ACC112 (cell line): Measurements from ENCODE around the gene MAN2A2.

ENCODE experiments used
- H2AFZ ChIP-seq: fragments of 200-600 bp; sonication (generic); one replicate; pipeline ENCODE4 v1.6.0; 2017; ENCODE audit warnings: antibody characterized with exemption, low read length; ENCODE audit not compliant: unreplicated experiment
- H3K27ac ChIP-seq: fragments of 200-600 bp; sonication (generic); 2 replicates; pipeline ENCODE4 v1.5.1; 2014; ENCODE audit warnings: low read depth, mild to moderate bottlenecking, antibody characterized with exemption, low read length, moderate library complexity
- H3K27me3 ChIP-seq: fragments of 200-600 bp; sonication (generic); 2 replicates; pipeline ENCODE4 v1.6.1; 2014; ENCODE audit warnings: mild to moderate bottlenecking, antibody characterized with exemption, low read length, moderate library complexity, mixed read lengths; ENCODE audit not compliant: insufficient read depth
- H3K36me3 ChIP-seq: fragments of 200-600 bp; sonication (generic); 2 replicates; pipeline ENCODE4 v1.6.1; 2016; ENCODE audit warnings: mild to moderate bottlenecking, antibody characterized with exemption, low read length, moderate library complexity, mixed read lengths; ENCODE audit not compliant: insufficient read depth
- H3K4me1 ChIP-seq: fragments of 200-600 bp; sonication (generic); one replicate; pipeline ENCODE4 v1.6.1; 2016; ENCODE audit warnings: low read length, mixed read lengths; ENCODE audit not compliant: insufficient read depth, unreplicated experiment, control insufficient read depth
- H3K4me3 ChIP-seq: fragments of 200-600 bp; sonication (generic); 2 replicates; pipeline ENCODE4 v1.5.1; 2014; ENCODE audit warnings: mild to moderate bottlenecking, low read depth, low read length
- H3K79me2 ChIP-seq: fragments of 200-600 bp; sonication (generic); one replicate; pipeline ENCODE4 v1.6.0; 2016; ENCODE audit warnings: low read length; ENCODE audit not compliant: control insufficient read depth, unreplicated experiment, insufficient read depth

Gene MAN2A2

DNA sequence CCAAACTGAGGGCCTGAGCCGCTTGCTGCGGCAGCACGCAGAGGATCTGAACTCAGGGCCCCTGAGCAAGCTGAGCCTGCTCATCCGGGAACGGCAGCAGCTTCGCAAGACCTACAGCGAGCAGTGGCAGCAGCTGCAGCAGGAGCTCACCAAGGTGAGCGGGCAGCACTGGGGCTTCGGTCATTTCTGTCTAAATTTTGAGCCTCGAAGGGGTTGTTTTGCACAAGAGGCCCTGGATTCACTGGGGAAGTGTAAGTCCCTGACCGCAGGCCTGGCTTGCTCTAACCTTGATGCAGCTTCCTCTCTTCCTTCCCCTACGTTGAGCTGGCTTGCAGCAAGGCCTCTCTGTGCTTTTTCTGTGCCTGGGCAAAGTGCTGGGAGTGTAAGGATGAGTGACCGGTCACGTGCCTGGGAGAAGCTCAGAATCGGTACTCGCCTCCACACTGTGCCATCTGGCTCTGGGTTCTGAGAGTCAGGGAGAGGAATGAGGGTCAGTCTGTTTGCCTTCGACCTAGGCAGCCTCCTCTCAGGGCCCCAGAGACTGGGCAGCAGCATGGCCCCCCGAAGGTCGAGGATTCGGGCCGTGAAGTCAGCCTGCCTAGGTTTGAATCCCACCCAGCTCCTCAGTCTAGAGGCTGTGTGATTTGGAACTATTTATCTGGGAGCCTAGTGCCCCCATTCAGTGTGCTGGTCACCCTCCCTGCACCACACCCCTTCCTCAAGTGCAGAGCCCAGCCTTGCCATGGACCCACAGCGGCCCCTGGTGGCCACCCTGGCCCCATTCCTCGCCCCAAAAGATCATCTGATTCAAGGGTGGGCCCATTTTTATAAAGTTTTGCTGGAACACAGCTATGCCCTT lies 17.4 kb upstream of the MAN2A2 start:
- Histone ChIP-seq H3K4me3 (peak overlapping the region; percentile 76), H3K27ac (no peak overlapping the region), H2AFZ (no peak overlapping the region), H3K36me3 (no peaks in the 10 kb centered on the region), H3K4me1 (peaks cover 22% of the 10 kb centered on the region), H3K79me2 (no peaks in the 10 kb centered on the region), H3K27me3 (no peaks in the 10 kb centered on the region)

DNA sequence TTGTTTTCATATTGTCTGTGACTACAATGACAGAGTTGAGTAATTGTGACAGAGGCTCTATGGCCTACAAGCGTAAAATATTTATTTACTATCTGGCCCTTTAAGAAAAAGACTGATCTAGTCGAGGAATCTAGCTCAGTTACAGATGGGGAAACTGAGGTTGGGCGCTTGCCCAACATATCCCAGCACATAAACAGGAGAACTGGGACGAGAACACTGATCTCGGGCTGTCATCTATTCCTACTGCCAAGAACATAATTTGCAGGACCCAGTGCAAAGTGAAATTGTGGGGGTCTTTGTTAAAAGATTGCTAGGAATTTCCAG lies 16.8 kb upstream of the MAN2A2 start:
- Histone ChIP-seq H3K4me1 (peaks cover 22% of the 10 kb centered on the region), H2AFZ (no peak overlapping the region)

DNA sequence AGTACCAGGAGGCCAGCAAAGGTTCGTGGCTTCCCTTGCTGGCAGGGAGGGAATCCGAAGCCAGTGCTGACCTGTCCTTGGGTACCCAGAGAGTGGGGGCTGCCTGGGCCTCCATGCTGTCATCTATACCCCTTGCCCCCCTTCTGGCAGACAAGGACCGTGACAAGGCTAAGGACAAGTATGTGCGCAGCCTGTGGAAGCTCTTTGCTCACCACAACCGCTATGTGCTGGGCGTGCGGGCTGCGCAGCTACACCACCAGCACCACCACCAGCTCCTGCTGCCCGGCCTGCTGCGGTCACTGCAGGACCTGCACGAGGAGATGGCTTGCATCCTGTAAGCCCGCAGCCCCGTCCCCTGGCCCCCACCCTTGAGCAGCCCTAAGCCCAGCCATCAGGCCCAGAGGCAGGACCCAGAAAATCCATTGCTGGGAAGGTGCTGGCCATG lies 16.0 kb upstream of the MAN2A2 start:
- no peak overlapping the region for H3K27ac ChIP-seq
- no peaks in the 10 kb centered on the region for H3K27me3 ChIP-seq
- no peak overlapping the region for H3K4me3 ChIP-seq
- H3K4me1 ChIP-seq: peaks cover 22% of the 10 kb centered on the region
- H2AFZ ChIP-seq: no peak overlapping the region
- H3K79me2 ChIP-seq: no peaks in the 10 kb centered on the region
- no peaks in the 10 kb centered on the region for H3K36me3 ChIP-seq

More for the DNA sequence above, 16.8 kb upstream of the MAN2A2 start:
- H3K27ac ChIP-seq: no peak overlapping the region
- no peak overlapping the region for H3K4me3 ChIP-seq
- no peaks in the 10 kb centered on the region for H3K79me2 ChIP-seq
- H3K36me3 ChIP-seq: no peaks in the 10 kb centered on the region
- H3K27me3 ChIP-seq: no peaks in the 10 kb centered on the region

DNA sequence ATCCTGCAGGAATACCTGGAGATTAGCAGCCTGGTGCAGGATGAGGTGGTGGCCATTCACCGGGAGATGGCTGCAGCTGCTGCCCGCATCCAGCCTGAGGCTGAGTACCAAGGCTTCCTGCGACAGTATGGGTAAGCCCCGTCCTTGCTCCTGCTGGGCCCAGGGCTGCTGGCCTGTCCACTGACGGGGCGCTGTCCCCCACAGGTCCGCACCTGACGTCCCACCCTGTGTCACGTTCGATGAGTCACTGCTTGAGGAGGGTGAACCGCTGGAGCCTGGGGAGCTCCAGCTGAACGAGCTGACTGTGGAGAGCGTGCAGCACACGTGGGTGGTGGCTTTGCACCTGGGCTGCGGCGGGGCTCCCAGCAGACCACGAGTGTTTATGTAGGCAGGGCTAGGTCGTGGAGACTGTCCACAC lies 13.8 kb upstream of the MAN2A2 start:
- H3K36me3 ChIP-seq: no peaks in the 10 kb centered on the region
- H3K27me3 ChIP-seq: no peaks in the 10 kb centered on the region
- peaks cover 16% of the 10 kb centered on the region for H3K4me1 ChIP-seq
- H3K4me3 ChIP-seq: no peak overlapping the region
- H2AFZ ChIP-seq: no peak overlapping the region
- no peak overlapping the region for H3K27ac ChIP-seq
- no peaks in the 10 kb centered on the region for H3K79me2 ChIP-seq

DNA sequence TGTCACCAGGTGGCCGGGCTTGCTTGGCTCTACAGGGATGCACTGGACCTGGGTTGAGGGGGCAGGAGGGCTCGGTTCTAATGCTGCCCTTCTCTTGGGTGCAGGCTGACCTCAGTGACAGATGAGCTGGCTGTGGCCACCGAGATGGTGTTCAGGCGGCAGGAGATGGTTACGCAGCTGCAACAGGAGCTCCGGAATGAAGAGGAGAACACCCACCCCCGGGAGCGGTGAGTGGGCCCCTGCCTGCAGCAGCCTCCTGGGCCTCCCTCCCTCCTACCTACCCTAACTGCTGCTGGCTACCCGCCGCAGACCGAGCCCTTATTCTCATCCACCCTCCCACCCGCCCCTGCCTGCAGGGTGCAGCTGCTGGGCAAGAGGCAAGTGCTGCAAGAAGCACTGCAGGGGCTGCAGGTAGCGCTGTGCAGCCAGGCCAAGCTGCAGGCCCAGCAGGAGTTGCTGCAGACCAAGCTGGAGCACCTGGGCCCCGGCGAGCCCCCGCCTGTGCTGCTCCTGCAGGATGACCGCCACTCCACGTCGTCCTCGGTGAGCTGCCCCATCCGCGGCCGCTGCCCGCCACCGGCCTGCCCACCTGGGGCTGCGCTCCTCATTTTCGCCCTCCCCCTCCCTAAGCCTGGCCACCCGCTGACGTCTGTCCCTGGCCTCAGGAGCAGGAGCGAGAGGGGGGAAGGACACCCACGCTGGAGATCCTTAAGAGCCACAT lies 13.2 kb upstream of the MAN2A2 start:
- Histone ChIP-seq H3K27me3 (no peaks in the 10 kb centered on the region), H3K4me3 (no peak overlapping the region), H3K79me2 (no peaks in the 10 kb centered on the region), H3K27ac (no peak overlapping the region), H3K4me1 (peaks cover 15% of the 10 kb centered on the region), H3K36me3 (no peaks in the 10 kb centered on the region), H2AFZ (no peak overlapping the region)

DNA sequence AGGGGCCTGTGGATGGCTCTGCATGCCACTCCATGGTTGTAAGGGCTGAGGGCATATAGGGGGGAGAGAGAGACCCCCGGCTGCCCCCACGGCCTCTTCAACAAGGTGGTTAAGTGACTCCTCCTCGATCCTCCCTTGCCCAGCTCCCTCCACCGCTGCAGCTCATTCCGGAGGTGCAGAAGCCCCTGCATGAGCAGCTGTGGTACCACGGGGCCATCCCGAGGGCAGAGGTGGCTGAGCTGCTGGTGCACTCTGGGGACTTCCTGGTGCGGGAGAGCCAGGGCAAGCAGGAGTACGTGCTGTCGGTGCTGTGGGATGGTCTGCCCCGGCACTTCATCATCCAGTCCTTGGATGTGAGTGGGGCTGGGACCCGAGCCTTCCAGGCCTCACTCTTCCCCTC lies 12.3 kb upstream of the MAN2A2 start:
- no peak overlapping the region for H3K4me3 ChIP-seq
- no peak overlapping the region for H3K27ac ChIP-seq
- H3K27me3 ChIP-seq: no peaks in the 10 kb centered on the region
- no peak overlapping the region for H2AFZ ChIP-seq
- H3K4me1 ChIP-seq: peaks cover 5% of the 10 kb centered on the region
- no peaks in the 10 kb centered on the region for H3K36me3 ChIP-seq
- H3K79me2 ChIP-seq: no peaks in the 10 kb centered on the region

DNA sequence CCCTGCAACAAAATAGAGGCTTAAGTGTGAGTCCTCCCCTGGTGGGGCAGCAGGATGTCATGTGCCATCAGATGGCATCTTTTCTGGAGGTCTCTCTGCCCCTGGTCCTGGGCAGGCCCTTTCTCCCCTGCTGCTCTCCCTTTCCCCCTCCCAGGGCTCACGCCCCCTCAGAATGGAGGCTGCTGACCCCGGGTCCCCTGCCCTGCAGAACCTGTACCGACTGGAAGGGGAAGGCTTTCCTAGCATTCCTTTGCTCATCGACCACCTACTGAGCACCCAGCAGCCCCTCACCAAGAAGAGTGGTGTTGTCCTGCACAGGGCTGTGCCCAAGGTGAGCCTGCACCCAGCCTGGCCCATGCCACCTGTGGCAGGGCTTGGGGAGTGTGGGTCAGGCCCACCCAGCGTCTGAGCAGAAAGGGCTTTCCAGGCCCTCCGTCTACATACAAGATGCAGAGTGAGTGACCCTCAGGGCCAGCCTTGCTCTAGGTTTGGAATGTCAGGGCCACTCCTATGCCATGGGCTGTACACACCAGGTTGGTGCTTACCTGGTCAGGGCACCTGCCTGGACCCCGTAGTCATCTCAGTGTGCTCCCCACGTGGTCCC lies 11.7 kb upstream of the MAN2A2 start:
- peaks cover 1% of the 10 kb centered on the region for H3K4me1 ChIP-seq
- H3K27me3 ChIP-seq: no peaks in the 10 kb centered on the region
- no peaks in the 10 kb centered on the region for H3K79me2 ChIP-seq
- no peak overlapping the region for H3K4me3 ChIP-seq
- no peak overlapping the region for H2AFZ ChIP-seq
- no peak overlapping the region for H3K27ac ChIP-seq
- no peaks in the 10 kb centered on the region for H3K36me3 ChIP-seq

DNA sequence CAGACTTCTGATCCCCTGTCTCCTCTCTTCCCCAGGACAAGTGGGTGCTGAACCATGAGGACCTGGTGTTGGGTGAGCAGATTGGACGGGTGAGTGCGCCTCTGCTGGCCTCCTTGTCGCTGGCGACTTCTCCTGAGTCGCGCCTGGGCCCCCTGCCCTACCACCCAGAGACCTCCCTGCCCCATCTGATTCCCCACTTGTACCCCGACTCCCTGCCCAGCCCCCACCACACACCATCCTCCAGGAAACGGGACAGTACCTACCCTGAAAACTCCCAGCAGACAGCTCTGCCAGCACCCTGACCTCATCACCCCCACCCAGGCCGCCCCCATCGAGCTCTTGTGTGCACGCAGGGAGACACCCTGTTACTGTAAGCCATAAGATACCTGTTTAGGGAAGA lies 11.1 kb upstream of the MAN2A2 start:
- no peaks in the 10 kb centered on the region for H3K36me3 ChIP-seq
- no peaks in the 10 kb centered on the region for H3K4me1 ChIP-seq
- no peaks in the 10 kb centered on the region for H3K79me2 ChIP-seq

DNA sequence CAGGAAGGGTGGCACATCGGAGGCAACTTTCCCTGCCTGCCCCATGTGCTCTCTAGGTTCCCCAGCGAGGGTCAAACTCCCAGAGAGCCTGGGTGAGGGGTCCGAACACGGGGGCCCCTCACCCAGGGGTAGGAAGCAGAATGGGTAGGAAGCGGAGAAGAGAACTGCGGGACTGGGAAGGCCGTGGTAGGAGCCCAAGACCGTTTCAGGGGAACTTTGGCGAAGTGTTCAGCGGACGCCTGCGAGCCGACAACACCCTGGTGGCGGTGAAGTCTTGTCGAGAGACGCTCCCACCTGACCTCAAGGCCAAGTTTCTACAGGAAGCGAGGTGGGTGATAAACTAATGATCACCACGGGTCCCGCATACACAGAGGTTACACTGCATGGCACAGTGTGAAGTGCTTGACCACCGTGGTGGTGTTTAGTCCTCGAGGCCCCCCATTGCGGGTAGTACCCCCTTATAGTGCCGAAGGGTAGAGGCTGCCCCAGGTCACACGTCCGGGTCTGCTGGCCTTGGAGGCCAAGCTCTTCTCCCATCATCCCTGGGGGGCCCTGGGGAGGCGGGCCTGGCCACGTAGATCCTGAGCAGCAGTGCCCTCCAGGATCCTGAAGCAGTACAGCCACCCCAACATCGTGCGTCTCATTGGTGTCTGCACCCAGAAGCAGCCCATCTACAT lies 10.5 kb upstream of the MAN2A2 start:
- no peak overlapping the region for H2AFZ ChIP-seq
- H3K4me3 ChIP-seq: no peak overlapping the region
- no peaks in the 10 kb centered on the region for H3K27me3 ChIP-seq
- H3K27ac ChIP-seq: no peak overlapping the region
- no peaks in the 10 kb centered on the region for H3K4me1 ChIP-seq
- no peaks in the 10 kb centered on the region for H3K79me2 ChIP-seq
- no peaks in the 10 kb centered on the region for H3K36me3 ChIP-seq

More for the DNA sequence above, 11.1 kb upstream of the MAN2A2 start:
- Histone ChIP-seq H2AFZ (no peak overlapping the region), H3K27ac (no peak overlapping the region), H3K27me3 (no peaks in the 10 kb centered on the region), H3K4me3 (no peak overlapping the region)

DNA sequence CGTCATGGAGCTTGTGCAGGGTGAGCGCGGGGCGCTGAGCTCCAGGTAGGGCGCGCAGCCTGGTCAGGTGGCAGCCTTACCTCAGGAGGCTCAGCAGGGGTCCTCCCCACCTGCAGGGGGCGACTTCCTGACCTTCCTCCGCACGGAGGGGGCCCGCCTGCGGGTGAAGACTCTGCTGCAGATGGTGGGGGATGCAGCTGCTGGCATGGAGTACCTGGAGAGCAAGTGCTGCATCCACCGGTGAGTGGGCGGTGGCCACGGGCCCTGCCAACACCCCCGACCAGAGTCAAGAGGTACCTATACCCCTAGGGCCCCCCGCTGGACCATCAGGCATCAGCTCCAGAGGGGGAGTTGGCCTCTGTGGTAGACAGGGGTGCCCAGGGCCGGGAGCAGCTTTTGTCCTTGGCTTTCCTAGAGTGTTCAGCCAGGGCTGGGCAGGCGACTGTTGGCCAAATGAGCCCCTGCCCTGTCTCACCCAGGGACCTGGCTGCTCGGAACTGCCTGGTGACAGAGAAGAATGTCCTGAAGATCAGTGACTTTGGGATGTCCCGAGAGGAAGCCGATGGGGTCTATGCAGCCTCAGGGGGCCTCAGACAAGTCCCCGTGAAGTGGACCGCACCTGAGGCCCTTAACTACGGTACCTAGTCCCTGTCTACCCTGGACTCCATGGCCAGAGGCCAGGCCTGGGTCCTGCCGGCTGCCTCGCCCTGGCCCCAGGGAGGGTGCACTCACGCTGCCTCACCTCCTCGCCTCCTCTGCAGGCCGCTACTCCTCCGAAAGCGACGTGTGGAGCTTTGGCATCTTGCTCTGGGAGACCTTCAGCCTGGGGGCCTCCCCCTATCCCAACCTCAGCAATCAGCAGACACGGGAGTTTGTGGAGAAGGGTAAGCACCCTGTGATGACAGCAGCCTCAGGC lies 9.7 kb upstream of the MAN2A2 start:
- H3K36me3 ChIP-seq: no peaks in the 10 kb centered on the region
- H3K79me2 ChIP-seq: no peaks in the 10 kb centered on the region
- no peaks in the 10 kb centered on the region for H3K27me3 ChIP-seq
- no peak overlapping the region for H3K4me3 ChIP-seq
- no peak overlapping the region for H3K27ac ChIP-seq
- no peak overlapping the region for H2AFZ ChIP-seq
- H3K4me1 ChIP-seq: no peaks in the 10 kb centered on the region
